Smooth muscle cell (in vitro differentiated cells): ENCODE measurements around the gene TAOK3. TPM values are rescaled to one million over a fixed set of nuclear protein-coding genes. Genes with fewer than 3 reads are reported as not detected.

Experiments
- DNase-seq: peaks from one replicate; lab custom pipeline; 2025; ENCODE audit not compliant: unreplicated experiment; lab: John Stamatoyannopoulos, UW
- H2AFZ ChIP-seq: fragments of 200-600 bp; sonication (generic); 2 replicates; pipeline ENCODE4 v1.6.0; 2016; ENCODE audit warnings: antibody characterized with exemption, low read depth, mild to moderate bottlenecking
- H3F3A ChIP-seq: fragments of 200-600 bp; sonication (generic); 2 replicates; pipeline ENCODE4 v1.6.0; 2017; ENCODE audit warnings: antibody characterized with exemption, low read depth
- H3K27ac ChIP-seq: fragments of 200-600 bp; sonication (generic); 2 replicates; pipeline ENCODE4 v1.5.1; 2016; ENCODE audit warnings: low read depth, mild to moderate bottlenecking
- H3K27me3 ChIP-seq: fragments of 200-600 bp; sonication (generic); 2 replicates; pipeline ENCODE4 v1.6.1; 2016; ENCODE audit warnings: low read depth, mild to moderate bottlenecking
- H3K36me3 ChIP-seq: fragments of 200-600 bp; sonication (generic); 2 replicates; pipeline ENCODE4 v1.5.1; 2016; ENCODE audit warnings: low read depth
- H3K4me1 ChIP-seq: fragments of 200-600 bp; sonication (generic); 2 replicates; pipeline ENCODE4 v1.5.1; 2016; ENCODE audit warnings: low read depth
- H3K4me2 ChIP-seq: fragments of 200-600 bp; sonication (generic); 2 replicates; pipeline ENCODE4 v1.6.0; 2016; ENCODE audit warnings: mild to moderate bottlenecking
- H3K4me3 ChIP-seq: fragments of 200-600 bp; sonication (generic); 2 replicates; pipeline ENCODE4 v1.5.1; 2016; ENCODE audit warnings: mild to moderate bottlenecking
- H3K79me2 ChIP-seq: fragments of 200-600 bp; sonication (generic); 2 replicates; pipeline ENCODE4 v1.6.0; 2016; ENCODE audit warnings: low read depth, mild to moderate bottlenecking
- H3K9ac ChIP-seq: fragments of 200-600 bp; sonication (generic); 2 replicates; pipeline ENCODE4 v1.6.0; 2016; ENCODE audit warnings: low read depth
- H3K9me3 ChIP-seq: fragments of 200-600 bp; sonication (generic); replicated peaks from 2 replicates; pipeline ENCODE4 v1.5.1; 2016; ENCODE audit warnings: low read depth
- H4K20me1 ChIP-seq: fragments of 200-600 bp; sonication (generic); 2 replicates; pipeline ENCODE4 v1.6.0; 2016; ENCODE audit warnings: low read depth
- WGBS: methylation state at CpG from one replicate; pipeline ENCODE4 v1.1.7; 2016; ENCODE audit warnings: low lambda C conversion rate; 5-methylcytosine and 5-hydroxymethylcytosine counted together
- polyA plus RNA-seq: library from polyadenylated mRNA; unstranded; fragments of >200 nt; fragmentation: Nextera tagmentation; extraction: Ambion mirVana; gene quantifications from 2 replicates; pipeline ENCODE4 v1.2.1, GENCODE V29; 2016
- total RNA-seq: library from RNA; depleted of rRNA; stranded (reverse); fragments of >200 nt; gene quantifications from 2 replicates; pipeline ENCODE4 v1.2.3, GENCODE V29; 2014
- TF ChIP-seq, protein P1 (sequence below): fragments of 200-600 bp; sonication (generic); IDR thresholded peaks from 2 replicates; pipeline ENCODE4 v1.5.1; 2017; ENCODE audit warnings: borderline replicate concordance, mild to moderate bottlenecking, antibody characterized with exemption; ENCODE audit not compliant: insufficient read depth, poor library complexity, severe bottlenecking

Gene TAOK3
- total and polyA plus RNA-seq, 2 experiments from 2014 or later, result 7.3 to 7.9 TPM

DNA sequence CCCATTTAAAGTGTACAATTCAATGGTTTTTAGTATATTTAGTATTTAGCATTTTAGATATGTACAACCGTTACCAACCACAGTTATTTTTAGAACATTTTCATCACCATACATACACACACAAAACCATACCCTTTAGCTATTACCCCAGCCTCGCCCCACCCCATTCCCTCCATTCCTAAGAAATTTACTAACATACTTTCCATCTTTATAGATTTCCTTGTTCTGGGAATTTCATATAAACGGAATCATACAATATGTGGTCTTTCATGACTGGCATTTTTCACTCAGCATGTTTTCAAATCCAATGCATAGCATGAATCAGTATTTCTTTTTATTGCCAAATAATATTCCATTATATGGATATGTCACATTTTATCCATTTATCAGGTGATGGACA lies 101.5 kb downstream of the TAOK3 start:
- H3K4me1 ChIP-seq, result no peaks in the 10 kb centered on the region
- no peak overlapping the region for H3K27ac ChIP-seq
- no peaks in the 10 kb centered on the region for H3K9me3 ChIP-seq
- 86% methylated on average over 3 of the region's 3 CpGs for WGBS
- H2AFZ ChIP-seq, result no peak overlapping the region
- no peaks in the 10 kb centered on the region for H3F3A ChIP-seq
- H3K4me2 ChIP-seq, result no peak overlapping the region
- H3K9ac ChIP-seq, result no peak overlapping the region
- no peaks in the 10 kb centered on the region for H3K36me3 ChIP-seq
- TF ChIP-seq, protein P1, sequence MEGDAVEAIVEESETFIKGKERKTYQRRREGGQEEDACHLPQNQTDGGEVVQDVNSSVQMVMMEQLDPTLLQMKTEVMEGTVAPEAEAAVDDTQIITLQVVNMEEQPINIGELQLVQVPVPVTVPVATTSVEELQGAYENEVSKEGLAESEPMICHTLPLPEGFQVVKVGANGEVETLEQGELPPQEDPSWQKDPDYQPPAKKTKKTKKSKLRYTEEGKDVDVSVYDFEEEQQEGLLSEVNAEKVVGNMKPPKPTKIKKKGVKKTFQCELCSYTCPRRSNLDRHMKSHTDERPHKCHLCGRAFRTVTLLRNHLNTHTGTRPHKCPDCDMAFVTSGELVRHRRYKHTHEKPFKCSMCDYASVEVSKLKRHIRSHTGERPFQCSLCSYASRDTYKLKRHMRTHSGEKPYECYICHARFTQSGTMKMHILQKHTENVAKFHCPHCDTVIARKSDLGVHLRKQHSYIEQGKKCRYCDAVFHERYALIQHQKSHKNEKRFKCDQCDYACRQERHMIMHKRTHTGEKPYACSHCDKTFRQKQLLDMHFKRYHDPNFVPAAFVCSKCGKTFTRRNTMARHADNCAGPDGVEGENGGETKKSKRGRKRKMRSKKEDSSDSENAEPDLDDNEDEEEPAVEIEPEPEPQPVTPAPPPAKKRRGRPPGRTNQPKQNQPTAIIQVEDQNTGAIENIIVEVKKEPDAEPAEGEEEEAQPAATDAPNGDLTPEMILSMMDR, result no peak
- no peaks in the 10 kb centered on the region for H4K20me1 ChIP-seq
- no peak overlapping the region for H3K4me3 ChIP-seq
- no peak for DNase-seq
- H3K79me2 ChIP-seq, result no peaks in the 10 kb centered on the region
- H3K27me3 ChIP-seq, result no peaks in the 10 kb centered on the region

DNA sequence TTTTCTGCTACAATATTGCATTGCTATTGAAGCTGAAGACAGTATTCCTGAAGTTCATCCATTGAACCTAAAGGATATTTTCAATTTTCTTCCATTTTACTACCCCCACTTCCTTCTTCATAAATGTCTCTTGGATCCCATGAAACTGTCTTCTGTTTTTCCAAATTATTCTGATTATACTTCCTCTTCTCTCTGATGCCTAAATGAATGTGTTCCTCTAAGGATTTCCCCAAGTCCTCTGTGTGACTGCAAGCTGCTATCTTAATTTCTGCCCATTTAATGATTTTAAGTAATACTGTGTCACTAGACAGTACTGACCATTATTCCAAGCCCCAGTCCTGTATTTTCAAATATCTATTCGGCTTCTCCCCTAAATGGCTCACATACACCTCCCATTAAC lies 102.9 kb downstream of the TAOK3 start:
- no peak overlapping the region for H3K9ac ChIP-seq
- no peak overlapping the region for H3K4me2 ChIP-seq
- TF ChIP-seq, protein P1, result no peak
- H3K27ac ChIP-seq, result no peak overlapping the region
- no peaks in the 10 kb centered on the region for H3F3A ChIP-seq
- H4K20me1 ChIP-seq, result no peaks in the 10 kb centered on the region
- H3K27me3 ChIP-seq, result no peaks in the 10 kb centered on the region
- H3K9me3 ChIP-seq, result no peaks in the 10 kb centered on the region
- no peaks in the 10 kb centered on the region for H3K4me1 ChIP-seq
- DNase-seq, result no peak
- no peak overlapping the region for H3K4me3 ChIP-seq
- H3K36me3 ChIP-seq, result no peaks in the 10 kb centered on the region
- no peak overlapping the region for H2AFZ ChIP-seq
- 94% methylated on average over 1 of the region's 1 CpG for WGBS
- no peaks in the 10 kb centered on the region for H3K79me2 ChIP-seq

DNA sequence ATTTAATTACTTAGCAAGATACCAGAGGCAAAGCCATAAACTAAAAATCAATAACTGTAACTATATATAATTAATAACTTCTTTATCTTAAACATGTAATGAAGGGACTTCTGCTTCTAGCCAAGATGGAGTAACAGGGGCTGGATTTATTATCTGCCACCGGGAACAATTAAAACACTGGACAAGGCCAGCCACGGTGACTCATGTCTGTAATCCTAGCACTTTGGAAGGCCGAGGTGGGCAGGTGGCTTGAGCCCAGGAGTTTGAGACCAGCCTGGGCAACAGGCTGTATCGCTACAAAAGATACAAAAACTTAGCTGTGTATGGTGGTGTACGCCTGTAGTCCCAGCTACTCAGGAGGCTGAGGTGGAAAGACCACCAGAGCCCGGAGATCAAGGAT lies 113.6 kb downstream of the TAOK3 start:
- no peaks in the 10 kb centered on the region for H3K27me3 ChIP-seq
- DNase-seq, result no peak
- H3K9ac ChIP-seq, result no peak overlapping the region
- H3K4me1 ChIP-seq, result no peaks in the 10 kb centered on the region
- H4K20me1 ChIP-seq, result no peaks in the 10 kb centered on the region
- no peak overlapping the region for H2AFZ ChIP-seq
- H3K36me3 ChIP-seq, result no peaks in the 10 kb centered on the region
- no peaks in the 10 kb centered on the region for H3K9me3 ChIP-seq
- WGBS, result 78% methylated on average over 6 of the region's 6 CpGs
- H3K79me2 ChIP-seq, result no peaks in the 10 kb centered on the region
- H3F3A ChIP-seq, result no peaks in the 10 kb centered on the region
- no peak overlapping the region for H3K4me2 ChIP-seq
- TF ChIP-seq, protein P1, result no peak
- H3K27ac ChIP-seq, result no peak overlapping the region
- H3K4me3 ChIP-seq, result no peak overlapping the region

DNA sequence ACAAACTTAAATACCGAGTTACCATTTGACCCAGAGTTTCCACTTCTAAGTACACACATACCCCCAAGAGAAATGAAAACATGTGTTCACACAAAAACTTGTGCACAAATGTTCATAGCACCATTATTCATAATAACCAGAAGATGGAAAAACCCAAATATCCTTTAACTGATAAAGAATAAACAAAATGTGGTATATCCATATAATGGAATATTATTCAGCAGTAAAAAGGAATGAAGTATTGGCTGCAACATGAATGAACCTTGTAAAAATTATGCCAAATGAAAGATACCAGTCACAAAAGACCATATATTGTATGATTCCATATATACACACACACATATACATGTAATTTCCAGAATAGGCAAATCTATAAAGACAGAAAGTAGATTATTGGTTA lies 116.4 kb downstream of the TAOK3 start:
- DNase-seq, result no peak
- no peaks in the 10 kb centered on the region for H3K79me2 ChIP-seq
- no peaks in the 10 kb centered on the region for H3K4me1 ChIP-seq
- H3K4me3 ChIP-seq, result no peak overlapping the region
- no peaks in the 10 kb centered on the region for H3F3A ChIP-seq
- 100% methylated on average over 1 of the region's 1 CpG for WGBS
- no peak overlapping the region for H3K27ac ChIP-seq
- no peak overlapping the region for H2AFZ ChIP-seq
- H4K20me1 ChIP-seq, result no peaks in the 10 kb centered on the region
- H3K4me2 ChIP-seq, result no peak overlapping the region
- H3K27me3 ChIP-seq, result no peaks in the 10 kb centered on the region
- no peaks in the 10 kb centered on the region for H3K36me3 ChIP-seq
- no peaks in the 10 kb centered on the region for H3K9me3 ChIP-seq
- TF ChIP-seq, protein P1, result no peak
- H3K9ac ChIP-seq, result no peak overlapping the region
